GOT3 (cell line): Measurements from ENCODE around the gene HELQ.

Experiments used
- DNase-seq: peaks from one replicate; lab custom pipeline; 2025; ENCODE audit warnings: mixed read lengths; lab: John Stamatoyannopoulos, UW

Gene HELQ

DNA sequence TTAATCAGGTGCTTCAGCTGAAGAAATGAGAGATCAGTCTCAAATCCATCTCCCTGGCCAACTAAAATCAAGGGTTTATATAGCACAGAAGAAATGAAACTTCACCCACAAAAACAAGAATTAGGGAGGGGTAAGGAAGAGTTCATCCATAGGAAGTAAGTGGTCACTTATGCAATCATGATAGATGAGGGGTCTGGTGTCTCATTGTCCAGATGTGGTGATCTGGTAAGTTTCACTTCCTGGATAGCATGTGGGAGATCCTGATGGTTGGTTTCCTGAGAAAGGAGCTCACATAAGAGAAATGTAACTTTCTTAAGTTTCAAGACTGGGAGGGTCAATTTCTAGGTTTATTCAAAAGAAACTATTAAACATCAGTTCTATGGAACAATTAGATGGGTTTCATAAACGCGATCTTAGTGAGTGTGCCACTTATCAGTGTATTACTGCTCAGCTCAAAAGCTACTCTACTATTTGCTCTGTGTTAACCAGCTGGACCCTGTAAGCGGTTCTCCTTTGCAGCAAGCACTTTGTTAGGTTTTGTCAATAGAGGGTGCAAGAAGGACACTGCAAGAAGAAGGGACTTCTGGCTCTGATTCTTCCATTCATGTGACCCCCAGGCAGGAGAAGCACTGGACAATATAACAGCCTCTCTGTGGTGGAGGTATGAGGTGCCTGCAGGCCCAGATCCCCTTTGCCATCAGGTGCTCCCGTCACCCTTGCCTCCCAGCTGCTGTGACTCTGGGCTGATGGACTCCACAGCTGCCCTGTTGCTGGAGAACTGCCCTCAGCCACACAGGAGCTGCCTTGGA is 85.6 kb downstream of the HELQ start:
- DNase-seq: no peak

GRCh38 chr4:83364312-83364711 is 91.3 kb downstream of the HELQ start:
- DNase-seq: no peak

GRCh38 chr4:83362492-83363329 is 92.9 kb downstream of the HELQ start:
- DNase-seq: no peak

DNA sequence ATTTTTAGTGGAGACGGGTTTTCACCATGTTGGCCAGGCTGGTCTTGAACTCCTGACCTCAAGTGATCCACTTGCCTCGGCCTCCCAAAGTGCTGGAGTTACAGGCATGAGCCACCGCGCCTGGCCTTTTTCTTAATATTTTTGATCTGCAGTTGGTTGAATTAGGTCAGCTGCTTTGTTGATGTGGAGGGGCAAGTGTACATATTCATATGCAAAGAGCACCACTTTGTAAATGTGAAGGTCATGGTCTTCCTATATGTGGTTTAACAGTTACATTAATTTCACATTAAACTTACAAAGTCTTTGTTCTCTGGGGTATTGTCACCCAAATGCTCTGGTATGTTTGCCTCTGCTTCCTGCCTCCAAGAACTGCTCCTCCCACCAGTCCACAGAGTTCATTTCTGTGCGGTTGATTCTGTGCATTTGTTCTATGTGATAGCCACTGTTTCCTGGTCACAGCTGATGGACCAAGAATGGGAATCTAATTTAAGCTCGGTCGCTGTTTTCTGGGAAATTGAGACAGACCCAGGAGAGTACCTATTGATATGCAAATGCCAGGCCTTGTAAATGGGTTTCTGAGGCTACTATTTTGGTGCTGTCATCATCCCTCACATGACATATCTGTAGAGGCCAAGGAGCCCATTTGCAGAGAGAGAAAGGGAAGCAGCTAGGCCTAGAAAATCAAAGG is 94.1 kb downstream of the HELQ start:
- DNase-seq: no peak

DNA sequence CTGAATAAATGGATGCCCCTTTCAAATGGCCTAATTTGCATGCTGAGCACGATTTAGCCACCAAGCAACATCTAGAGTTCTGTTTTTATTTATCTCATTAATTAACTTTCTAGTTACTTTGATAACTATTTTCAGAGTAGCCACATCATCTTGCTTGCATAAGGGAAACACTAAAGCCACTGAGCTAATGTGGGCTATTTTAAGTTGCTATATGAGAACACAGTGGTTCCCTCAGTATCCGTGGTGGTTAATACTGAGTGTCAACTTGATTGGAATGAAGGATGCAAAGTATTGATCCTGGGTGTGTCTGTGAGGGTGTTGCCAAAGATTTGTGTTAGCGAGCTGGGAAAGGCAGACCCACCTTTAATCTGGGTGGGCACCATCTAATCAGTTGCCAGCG is 95.6 kb downstream of the HELQ start:
- DNase-seq: no peak

DNA sequence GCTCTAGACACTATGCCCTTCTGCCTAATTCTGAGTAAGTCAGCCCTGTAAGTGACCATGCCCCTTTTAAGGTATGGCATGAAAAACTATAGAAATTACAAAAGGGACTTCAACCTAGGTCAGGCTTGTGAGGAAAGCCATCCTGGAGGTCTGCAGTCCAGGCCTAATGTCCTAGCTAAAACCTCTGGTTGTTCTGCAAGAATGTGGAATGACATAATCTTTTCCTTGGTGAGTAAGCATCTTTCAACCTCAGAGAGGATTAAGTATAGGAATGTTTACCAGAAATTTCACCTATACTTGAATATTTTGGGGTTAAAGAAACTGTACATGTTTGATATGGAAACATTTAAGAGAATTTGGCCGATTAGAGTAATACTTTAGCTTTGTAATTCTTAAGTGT is 97.2 kb downstream of the HELQ start:
- no peak for DNase-seq
